HFF-Myc (cell line): ENCODE results near the gene IFT88.

Experiments
- DNase-seq: peaks from one replicate; pipeline ENCODE4 v3.0.0-alpha.2; 2011; ENCODE audit warnings: low read depth; ENCODE audit errors: extremely low read depth
- H3K4me3 ChIP-seq: replicated peaks from 2 replicates; pipeline ENCODE4 v1.5.1; 2011; ENCODE audit warnings: low read depth, mild to moderate bottlenecking, control low read depth, low read length
- CTCF ChIP-seq: IDR thresholded peaks from 2 replicates; pipeline ENCODE4 v1.5.1; 2012; ENCODE audit warnings: mild to moderate bottlenecking, low read depth, low read length, control low read depth; ENCODE audit errors: missing control alignments

IFT88 gene

GRCh38 chr13:20691616-20692015 is 124.7 kb downstream of the IFT88 start:
- no peak overlapping the region for H3K4me3 ChIP-seq
- no peak for TF ChIP-seq CTCF
- DNase-seq: no peak

DNA sequence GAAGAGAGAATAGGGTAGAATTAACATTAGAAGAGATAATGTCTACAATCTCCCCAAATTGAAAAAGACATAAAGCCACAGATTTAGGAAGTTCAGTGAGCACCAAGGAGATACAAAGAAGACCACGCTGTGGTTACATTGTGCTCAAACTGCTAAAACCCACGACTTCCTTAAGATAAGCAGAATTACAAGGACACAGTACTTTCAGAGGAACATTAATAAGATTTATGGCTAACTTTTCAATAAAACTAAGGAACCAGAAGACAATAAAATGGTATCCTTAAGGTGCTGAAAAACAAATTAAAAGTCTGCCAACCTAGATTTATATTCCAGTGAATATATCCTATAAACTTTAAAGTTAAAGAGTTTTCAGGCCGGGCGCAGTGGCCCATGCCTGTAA is 129.1 kb downstream of the IFT88 start:
- no peak overlapping the region for H3K4me3 ChIP-seq
- DNase-seq: no peak
- TF ChIP-seq CTCF: no peak

DNA sequence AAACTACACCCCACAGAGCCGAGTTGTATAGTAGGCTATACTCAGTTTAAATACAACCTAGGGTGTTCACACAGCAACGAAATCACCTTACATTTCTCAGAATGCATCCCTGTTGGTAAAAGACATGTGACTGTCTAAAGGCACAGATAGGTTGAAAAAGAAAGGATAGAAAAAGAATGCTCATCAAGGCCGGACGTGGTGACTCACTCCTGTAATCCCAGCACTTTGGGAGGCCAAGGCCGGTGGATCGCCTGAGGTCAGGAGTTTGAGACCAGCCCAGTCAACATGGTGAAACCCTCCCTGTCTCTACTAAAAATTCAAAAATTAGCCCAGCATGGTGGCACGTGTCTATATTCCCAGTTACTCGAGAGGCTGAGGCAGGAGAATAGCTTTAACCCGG is 132.8 kb downstream of the IFT88 start:
- no peak for TF ChIP-seq CTCF
- no peak overlapping the region for H3K4me3 ChIP-seq
- no peak for DNase-seq

DNA sequence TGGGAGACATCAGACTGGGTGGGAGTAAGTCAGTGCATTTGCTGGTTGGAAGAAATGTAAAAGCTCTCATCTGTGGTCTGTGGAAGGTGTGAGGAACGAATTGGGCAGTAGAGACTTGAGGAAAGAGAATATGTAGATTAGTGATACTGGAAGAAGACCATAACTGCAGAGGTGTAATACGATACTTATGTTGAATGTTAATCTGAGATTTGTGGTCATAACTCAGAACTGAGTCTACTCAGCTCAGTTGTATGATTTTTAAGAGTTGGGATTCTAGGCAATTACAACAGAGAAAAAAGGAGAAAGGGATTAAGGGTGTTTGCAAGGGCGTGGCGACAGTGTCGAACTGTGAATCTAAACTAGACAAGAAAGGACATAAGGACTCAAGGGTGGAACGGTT is 133.3 kb downstream of the IFT88 start:
- DNase-seq: no peak
- TF ChIP-seq CTCF: no peak
- no peak overlapping the region for H3K4me3 ChIP-seq

DNA sequence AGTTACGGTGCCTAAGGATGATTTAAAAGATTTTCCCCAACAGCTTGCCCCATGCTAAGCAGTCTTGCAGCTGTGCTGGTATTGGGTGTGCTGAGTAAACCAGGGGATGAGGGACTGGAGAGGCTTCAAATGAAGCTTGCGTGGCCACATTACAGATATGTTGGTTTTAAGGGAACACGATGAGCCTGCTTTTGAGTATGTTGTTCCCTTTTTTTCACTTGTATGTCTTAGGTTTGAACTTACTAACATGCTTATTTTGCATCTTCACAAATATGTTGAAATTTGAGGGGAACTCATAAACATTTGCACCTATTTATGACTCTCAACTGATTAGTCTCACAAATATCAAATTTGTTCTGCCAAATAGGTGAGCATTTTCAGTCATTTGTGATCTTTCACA is 134.5 kb downstream of the IFT88 start:
- DNase-seq: no peak
- no peak for TF ChIP-seq CTCF
- no peak overlapping the region for H3K4me3 ChIP-seq

DNA sequence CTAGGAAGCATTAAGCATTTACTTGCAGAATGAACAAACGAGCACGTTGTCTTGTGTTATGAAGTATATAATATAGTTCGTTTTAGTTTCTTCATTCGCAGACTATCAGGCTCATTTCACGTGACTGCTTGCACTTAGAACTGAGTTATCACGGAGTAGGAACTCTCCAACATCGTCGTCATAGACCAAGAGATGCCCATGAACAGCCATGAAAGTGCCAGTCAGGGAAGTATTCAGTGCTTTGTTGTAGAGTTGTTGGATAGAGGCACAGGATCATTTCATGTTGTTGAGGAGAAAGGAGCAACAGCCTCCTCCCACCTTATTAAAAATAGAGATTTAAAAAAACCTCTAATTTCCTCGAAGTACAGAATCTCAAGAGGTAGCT is 135.6 kb downstream of the IFT88 start:
- no peak for TF ChIP-seq CTCF
- H3K4me3 ChIP-seq: peak overlapping the region; percentile 62
- no peak for DNase-seq
